WTC11 (cell line): ENCODE data around the gene FAM78B. TPM values are rescaled to one million over a fixed set of nuclear protein-coding genes. Genes with fewer than 3 reads are reported as not detected.

Experiments used
- ATAC-seq: fragments of 200-7000 bp; cut with Tn5 transposase; 2 replicates; pipeline ENCODE4 v1.10.0; 2021; ENCODE audit warnings: mild to moderate bottlenecking, moderate library complexity
- CTCF ChIA-PET: fragments of 300-600 bp; sonication (Branson Sonifier 250); formaldehyde crosslinking; loops from one replicate; lab custom pipeline; 2021; ENCODE audit warnings: antibody characterized with exemption; lab: Charles Lee
- POLR2A ChIA-PET: fragments of 350-600 bp; sonication (Branson Sonifier 250); formaldehyde crosslinking; loops from one replicate; lab custom pipeline; 2021; ENCODE audit warnings: antibody characterized with exemption; lab: Charles Lee
- DNase-seq: peaks from one replicate; pipeline ENCODE4 v3.0.0; 2021; ENCODE audit warnings: low spot score
- H3K27ac Mint-ChIP-seq: 2 replicates; pipeline ENCODE4 v1.8.0; 2021; ENCODE audit warnings: mixed read lengths
- H3K27me3 Mint-ChIP-seq: 2 replicates; pipeline ENCODE4 v1.8.0; 2021; ENCODE audit warnings: low read depth, mild to moderate bottlenecking, moderate library complexity, mixed read lengths
- H3K36me3 Mint-ChIP-seq: 2 replicates; pipeline ENCODE4 v1.8.0; 2021; ENCODE audit warnings: mixed read lengths
- H3K4me1 Mint-ChIP-seq: 2 replicates; pipeline ENCODE4 v1.8.0; 2022; ENCODE audit warnings: mixed read lengths
- H3K4me3 Mint-ChIP-seq: 2 replicates; pipeline ENCODE4 v1.8.0; 2021; ENCODE audit warnings: mild to moderate bottlenecking, moderate library complexity, mixed read lengths
- H3K9me3 Mint-ChIP-seq: 2 replicates; pipeline ENCODE4 v1.8.0; 2021; ENCODE audit warnings: mixed read lengths
- AFF4 ChIP-seq: sonication (generic); formaldehyde crosslinking; IDR thresholded peaks from 2 replicates; pipeline ENCODE4 v1.8.1; 2023; ENCODE audit warnings: mild to moderate bottlenecking, missing genetic modification reagents, borderline replicate concordance
- ESRRA ChIP-seq: sonication (generic); formaldehyde crosslinking; IDR thresholded peaks from 2 replicates; pipeline ENCODE4 v1.8.1; 2022; ENCODE audit warnings: mild to moderate bottlenecking, missing genetic modification reagents, borderline replicate concordance
- ETV6 ChIP-seq: sonication (generic); formaldehyde crosslinking; IDR thresholded peaks from 2 replicates; pipeline ENCODE4 v1.8.1; 2022; ENCODE audit warnings: mild to moderate bottlenecking, missing genetic modification reagents
- FOXJ3 ChIP-seq: sonication (generic); formaldehyde crosslinking; IDR thresholded peaks from 2 replicates; pipeline ENCODE4 v1.9.0; 2021; ENCODE audit warnings: missing genetic modification reagents, mild to moderate bottlenecking, borderline replicate concordance
- FOXP4 ChIP-seq: sonication (generic); formaldehyde crosslinking; IDR thresholded peaks from 2 replicates; pipeline ENCODE4 v1.8.0; 2022; ENCODE audit warnings: mild to moderate bottlenecking, missing genetic modification reagents
- HMGA2 ChIP-seq: fragments of 250-450 bp; sonication (Bioruptor Pico); IDR thresholded peaks from 2 replicates; pipeline ENCODE4 v1.4.0; 2021; ENCODE audit warnings: mild to moderate bottlenecking, moderate library complexity
- MXD4 ChIP-seq: fragments of 250-450 bp; sonication (Bioruptor Pico); IDR thresholded peaks from 2 replicates; pipeline ENCODE4 v1.8.0; 2021; ENCODE audit warnings: mild to moderate bottlenecking, moderate library complexity, borderline replicate concordance
- NFE2L1 ChIP-seq: sonication (generic); formaldehyde crosslinking; IDR thresholded peaks from 2 replicates; pipeline ENCODE4 v1.8.1; 2023; ENCODE audit warnings: missing genetic modification reagents
- RORB ChIP-seq: fragments of 250-450 bp; sonication (Bioruptor Pico); IDR thresholded peaks from 2 replicates; pipeline ENCODE4 v1.9.0; 2021; ENCODE audit warnings: mild to moderate bottlenecking
- TEAD1 ChIP-seq: sonication (generic); formaldehyde crosslinking; IDR thresholded peaks from 2 replicates; pipeline ENCODE4 v1.8.0; 2022; ENCODE audit warnings: mild to moderate bottlenecking, missing genetic modification reagents
- TEAD4 ChIP-seq: sonication (generic); formaldehyde crosslinking; IDR thresholded peaks from 2 replicates; pipeline ENCODE4 v1.8.0; 2022; ENCODE audit warnings: mild to moderate bottlenecking, missing genetic modification reagents
- USF1 ChIP-seq: sonication (generic); formaldehyde crosslinking; IDR thresholded peaks from 2 replicates; pipeline ENCODE4 v1.8.0; 2022; ENCODE audit warnings: mild to moderate bottlenecking, missing genetic modification reagents
- USF2 ChIP-seq: sonication (generic); formaldehyde crosslinking; IDR thresholded peaks from 2 replicates; pipeline ENCODE4 v1.8.1; 2023; ENCODE audit warnings: mild to moderate bottlenecking, missing genetic modification reagents, moderate library complexity
- ZNF219 ChIP-seq: sonication (generic); formaldehyde crosslinking; IDR thresholded peaks from 2 replicates; pipeline ENCODE4 v1.8.0; 2023; ENCODE audit warnings: missing genetic modification reagents, mild to moderate bottlenecking, borderline replicate concordance
- ZNF396 ChIP-seq: fragments of 250-450 bp; sonication (Bioruptor Pico); IDR thresholded peaks from 2 replicates; pipeline ENCODE4 v1.8.0; 2021; ENCODE audit warnings: mild to moderate bottlenecking, moderate library complexity, borderline replicate concordance
- ZNF532 ChIP-seq: fragments of 250-450 bp; sonication (Bioruptor Pico); IDR thresholded peaks from 2 replicates; pipeline ENCODE4 v1.9.0; 2021; ENCODE audit warnings: mild to moderate bottlenecking, borderline replicate concordance
- total RNA-seq: library from RNA; stranded (reverse); gene quantifications from 3 replicates; pipeline ENCODE4 v1.2.3, GENCODE V29; 2021
- TF ChIP-seq, protein P1 (sequence below): sonication (generic); formaldehyde crosslinking; IDR thresholded peaks from 2 replicates; pipeline ENCODE4 v1.8.1; 2022; ENCODE audit warnings: mild to moderate bottlenecking, missing genetic modification reagents, moderate library complexity, borderline replicate concordance
- TF ChIP-seq, protein P2 (sequence below): sonication (generic); formaldehyde crosslinking; IDR thresholded peaks from 2 replicates; pipeline ENCODE4 v1.8.0; 2022; ENCODE audit warnings: mild to moderate bottlenecking, missing genetic modification reagents
- TF ChIP-seq, protein P3 (sequence below): sonication (generic); formaldehyde crosslinking; IDR thresholded peaks from 2 replicates; pipeline ENCODE4 v1.8.0; 2023; ENCODE audit warnings: missing genetic modification reagents, mild to moderate bottlenecking, borderline replicate concordance

The FAM78B gene
- total RNA-seq, 1 experiment from 2014 or later = 2.6 TPM

- no peak for TF ChIP-seq USF1
- TF ChIP-seq, protein P1, sequence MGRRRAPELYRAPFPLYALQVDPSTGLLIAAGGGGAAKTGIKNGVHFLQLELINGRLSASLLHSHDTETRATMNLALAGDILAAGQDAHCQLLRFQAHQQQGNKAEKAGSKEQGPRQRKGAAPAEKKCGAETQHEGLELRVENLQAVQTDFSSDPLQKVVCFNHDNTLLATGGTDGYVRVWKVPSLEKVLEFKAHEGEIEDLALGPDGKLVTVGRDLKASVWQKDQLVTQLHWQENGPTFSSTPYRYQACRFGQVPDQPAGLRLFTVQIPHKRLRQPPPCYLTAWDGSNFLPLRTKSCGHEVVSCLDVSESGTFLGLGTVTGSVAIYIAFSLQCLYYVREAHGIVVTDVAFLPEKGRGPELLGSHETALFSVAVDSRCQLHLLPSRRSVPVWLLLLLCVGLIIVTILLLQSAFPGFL (CRISPR knock-in tag) = no peak
- TF ChIP-seq ZNF532 = no peak
- TF ChIP-seq USF2 (CRISPR knock-in tag) = no peak
- TF ChIP-seq RORB = no peak
- TF ChIP-seq MXD4 (CRISPR knock-in tag) = no peak
Measured at GRCh38 chr1:166190400-166190799, 23.6 kb upstream of the FAM78B start (continued).

DNA sequence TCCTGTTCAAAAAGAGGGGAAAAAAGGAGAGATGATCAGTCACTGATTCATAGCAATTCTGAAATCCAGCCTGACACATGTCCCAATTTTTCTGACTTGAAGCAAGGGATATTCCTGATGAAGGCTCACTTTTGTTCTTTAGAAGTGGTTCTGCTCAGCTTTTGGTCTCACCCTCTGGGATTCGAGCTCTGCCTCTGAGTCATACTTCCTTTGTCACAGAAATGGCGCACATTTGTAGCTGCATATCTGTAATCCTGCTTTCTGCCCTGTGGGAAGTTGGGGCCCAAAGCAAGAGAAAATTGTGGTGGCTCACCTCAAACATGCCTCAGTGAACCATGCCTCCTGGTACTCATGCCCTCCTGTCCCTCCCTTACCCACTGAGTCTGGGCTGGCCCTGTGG lies 22.3 kb upstream of the FAM78B start:
- DNase-seq (no peak), ATAC-seq (no peak)
- Mint-ChIP-seq H3K27ac (no peak overlapping the region), H3K27me3 (no peaks in the 10 kb centered on the region), H3K36me3 (no peaks in the 10 kb centered on the region), H3K9me3 (no peaks in the 10 kb centered on the region), H3K4me1 (peaks cover 10% of the 10 kb centered on the region), H3K4me3 (no peak overlapping the region)
- ChIA-PET POLR2A (no interaction called here), CTCF (interaction anchor here (1.8 kb wide), 1 partner anchor 24 kb away, joined by 4 read pairs; no protein-coding TSS in a partner anchor)
- TF ChIP-seq, protein P2, sequence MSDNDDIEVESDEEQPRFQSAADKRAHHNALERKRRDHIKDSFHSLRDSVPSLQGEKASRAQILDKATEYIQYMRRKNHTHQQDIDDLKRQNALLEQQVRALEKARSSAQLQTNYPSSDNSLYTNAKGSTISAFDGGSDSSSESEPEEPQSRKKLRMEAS = no peak
- TF ChIP-seq FOXP4 (CRISPR knock-in tag) (no peak), ETV6 (CRISPR knock-in tag) (no peak), AFF4 (CRISPR knock-in tag) (no peak), FOXJ3 (no peak), ESRRA (CRISPR knock-in tag) (no peak), ZNF396 (CRISPR knock-in tag) (no peak), ZNF219 (CRISPR knock-in tag) (no peak), HMGA2 (CRISPR knock-in tag) (no peak), TEAD1 (no peak), NFE2L1 (CRISPR knock-in tag) (no peak), TEAD4 (CRISPR knock-in tag) (no peak)
- TF ChIP-seq, protein P3, sequence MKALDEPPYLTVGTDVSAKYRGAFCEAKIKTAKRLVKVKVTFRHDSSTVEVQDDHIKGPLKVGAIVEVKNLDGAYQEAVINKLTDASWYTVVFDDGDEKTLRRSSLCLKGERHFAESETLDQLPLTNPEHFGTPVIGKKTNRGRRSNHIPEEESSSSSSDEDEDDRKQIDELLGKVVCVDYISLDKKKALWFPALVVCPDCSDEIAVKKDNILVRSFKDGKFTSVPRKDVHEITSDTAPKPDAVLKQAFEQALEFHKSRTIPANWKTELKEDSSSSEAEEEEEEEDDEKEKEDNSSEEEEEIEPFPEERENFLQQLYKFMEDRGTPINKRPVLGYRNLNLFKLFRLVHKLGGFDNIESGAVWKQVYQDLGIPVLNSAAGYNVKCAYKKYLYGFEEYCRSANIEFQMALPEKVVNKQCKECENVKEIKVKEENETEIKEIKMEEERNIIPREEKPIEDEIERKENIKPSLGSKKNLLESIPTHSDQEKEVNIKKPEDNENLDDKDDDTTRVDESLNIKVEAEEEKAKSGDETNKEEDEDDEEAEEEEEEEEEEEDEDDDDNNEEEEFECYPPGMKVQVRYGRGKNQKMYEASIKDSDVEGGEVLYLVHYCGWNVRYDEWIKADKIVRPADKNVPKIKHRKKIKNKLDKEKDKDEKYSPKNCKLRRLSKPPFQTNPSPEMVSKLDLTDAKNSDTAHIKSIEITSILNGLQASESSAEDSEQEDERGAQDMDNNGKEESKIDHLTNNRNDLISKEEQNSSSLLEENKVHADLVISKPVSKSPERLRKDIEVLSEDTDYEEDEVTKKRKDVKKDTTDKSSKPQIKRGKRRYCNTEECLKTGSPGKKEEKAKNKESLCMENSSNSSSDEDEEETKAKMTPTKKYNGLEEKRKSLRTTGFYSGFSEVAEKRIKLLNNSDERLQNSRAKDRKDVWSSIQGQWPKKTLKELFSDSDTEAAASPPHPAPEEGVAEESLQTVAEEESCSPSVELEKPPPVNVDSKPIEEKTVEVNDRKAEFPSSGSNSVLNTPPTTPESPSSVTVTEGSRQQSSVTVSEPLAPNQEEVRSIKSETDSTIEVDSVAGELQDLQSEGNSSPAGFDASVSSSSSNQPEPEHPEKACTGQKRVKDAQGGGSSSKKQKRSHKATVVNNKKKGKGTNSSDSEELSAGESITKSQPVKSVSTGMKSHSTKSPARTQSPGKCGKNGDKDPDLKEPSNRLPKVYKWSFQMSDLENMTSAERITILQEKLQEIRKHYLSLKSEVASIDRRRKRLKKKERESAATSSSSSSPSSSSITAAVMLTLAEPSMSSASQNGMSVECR (CRISPR knock-in tag) = no peak
